PC-9 (cell line): Measurements from ENCODE around the gene SH3RF3. TPM values are rescaled to one million over a fixed set of nuclear protein-coding genes. Genes with fewer than 3 reads are reported as not detected.

Experiments used
- BruUV-seq: library from RNA; stranded (reverse); fragments of 400-500 nt; replicated peaks from 2 replicates; lab custom pipeline; 2021; lab: Mats Ljungman, UMichigan
- CTCF ChIA-PET: fragments of 300-600 bp; sonication (Branson Sonifier 250); formaldehyde crosslinking; loops from one replicate; lab custom pipeline; 2022; ENCODE audit warnings: antibody characterized with exemption; lab: Charles Lee
- POLR2A ChIA-PET: fragments of 300-600 bp; sonication (Branson Sonifier 250); formaldehyde crosslinking; loops from one replicate; lab custom pipeline; 2022; ENCODE audit warnings: antibody characterized with exemption; ENCODE audit not compliant: unreplicated experiment; lab: Charles Lee
- DNase-seq, 2 experiments: peaks; one replicate each; pipeline versions ENCODE4 v3.0.0 to v3.0.0-alpha.2; 2015 to 2022; ENCODE audit warnings: mixed read lengths in 1 of 2
- H2AFZ ChIP-seq: fragments of 200-600 bp; sonication (generic); 2 replicates; pipeline ENCODE4 v1.8.1; 2017; ENCODE audit warnings: antibody characterized with exemption
- H3F3A ChIP-seq: fragments of 200-600 bp; sonication (generic); 2 replicates; pipeline ENCODE4 v1.8.1; 2017; ENCODE audit warnings: antibody characterized with exemption, mild to moderate bottlenecking, low read depth; ENCODE audit not compliant: insufficient read depth
- H3K27ac ChIP-seq: fragments of 200-600 bp; sonication (generic); 2 replicates; pipeline ENCODE4 v1.6.1; 2016; ENCODE audit warnings: mixed run types
- H3K27me3 ChIP-seq: fragments of 200-600 bp; sonication (generic); 2 replicates; pipeline ENCODE4 v1.6.1; 2016; ENCODE audit warnings: low read depth, mixed run types; ENCODE audit not compliant: insufficient read depth
- H3K36me3 ChIP-seq: fragments of 200-600 bp; sonication (generic); 2 replicates; pipeline ENCODE4 v1.6.1; 2016; ENCODE audit warnings: low read depth, mixed run types
- H3K4me1 ChIP-seq: fragments of 200-600 bp; sonication (generic); replicated peaks from 2 replicates; pipeline ENCODE4 v1.6.1; 2016; ENCODE audit warnings: mixed run types; ENCODE audit not compliant: insufficient read depth
- H3K4me2 ChIP-seq: fragments of 200-600 bp; sonication (generic); 2 replicates; pipeline ENCODE4 v1.6.1; 2017; ENCODE audit warnings: mixed run types
- H3K4me3 ChIP-seq: fragments of 200-600 bp; sonication (generic); 2 replicates; pipeline ENCODE4 v1.6.1; 2016; ENCODE audit warnings: mixed run types
- H3K79me2 ChIP-seq: fragments of 200-600 bp; sonication (generic); 2 replicates; pipeline ENCODE4 v1.6.1; 2017; ENCODE audit warnings: low read depth, mixed run types
- H3K9me2 ChIP-seq: fragments of 200-600 bp; sonication (generic); 2 replicates; pipeline ENCODE4 v1.8.1; 2017; ENCODE audit warnings: mild to moderate bottlenecking; ENCODE audit not compliant: insufficient read depth
- H3K9me3 ChIP-seq: fragments of 200-600 bp; sonication (generic); 2 replicates; pipeline ENCODE4 v1.8.1; 2016; ENCODE audit warnings: low read depth; ENCODE audit not compliant: insufficient read depth
- H4K20me1 ChIP-seq: fragments of 200-600 bp; sonication (generic); 2 replicates; pipeline ENCODE4 v1.8.1; 2017; ENCODE audit not compliant: insufficient read depth
- EZH2 ChIP-seq: fragments of 200-600 bp; sonication (generic); IDR thresholded peaks from 2 replicates; pipeline ENCODE4 v1.8.0; 2017; ENCODE audit warnings: antibody characterized with exemption, low read depth
- intact Hi-C: fragments of 100-400 bp; cut with micrococcal nuclease; formaldehyde crosslinking; loops from one replicate; pipeline ENCODE4 v1.10.0; 2022; ENCODE audit not compliant: unreplicated experiment
- total RNA-seq: library from RNA; stranded (reverse); gene quantifications from 2 replicates; pipeline ENCODE4 v1.2.3, GENCODE V29; 2021
- TF ChIP-seq, protein P1 (sequence below): fragments of 200-600 bp; sonication (generic); conservative IDR thresholded peaks from 2 replicates; pipeline ENCODE4 v1.6.1; 2017; ENCODE audit warnings: mixed run types, antibody characterized with exemption, mild to moderate bottlenecking, moderate library complexity

Gene SH3RF3
- total RNA-seq, 1 experiment from 2014 or later: 6.1 TPM

DNA sequence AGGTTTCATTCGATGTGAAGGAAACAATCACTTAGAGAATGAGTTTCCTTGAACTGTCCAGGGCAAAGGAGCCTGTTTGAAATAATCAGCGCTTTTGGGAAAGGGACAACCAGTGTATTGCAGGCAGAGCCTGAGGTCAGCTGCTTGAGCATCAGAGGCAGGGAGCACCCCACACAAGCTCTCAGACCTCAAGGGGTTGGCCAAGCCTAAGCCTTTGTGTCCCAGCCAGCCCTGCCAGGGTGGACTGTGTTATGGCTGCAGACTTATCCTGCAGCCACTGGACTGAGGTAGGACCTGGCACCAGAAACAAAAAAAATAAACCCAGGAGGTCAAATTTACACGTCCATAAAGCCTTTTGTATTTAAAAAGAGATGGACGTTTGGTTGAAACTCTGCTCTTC, 256.5 kb downstream of the SH3RF3 start:
- ChIA-PET CTCF (no interaction called here), POLR2A (no interaction called here)
- intact Hi-C loops: no loop called here
- no peak overlapping the region for H2AFZ ChIP-seq
- no peaks in the 10 kb centered on the region for H3K27me3 ChIP-seq
- no TSS peak for BruUV-seq
- TF ChIP-seq, protein P1, sequence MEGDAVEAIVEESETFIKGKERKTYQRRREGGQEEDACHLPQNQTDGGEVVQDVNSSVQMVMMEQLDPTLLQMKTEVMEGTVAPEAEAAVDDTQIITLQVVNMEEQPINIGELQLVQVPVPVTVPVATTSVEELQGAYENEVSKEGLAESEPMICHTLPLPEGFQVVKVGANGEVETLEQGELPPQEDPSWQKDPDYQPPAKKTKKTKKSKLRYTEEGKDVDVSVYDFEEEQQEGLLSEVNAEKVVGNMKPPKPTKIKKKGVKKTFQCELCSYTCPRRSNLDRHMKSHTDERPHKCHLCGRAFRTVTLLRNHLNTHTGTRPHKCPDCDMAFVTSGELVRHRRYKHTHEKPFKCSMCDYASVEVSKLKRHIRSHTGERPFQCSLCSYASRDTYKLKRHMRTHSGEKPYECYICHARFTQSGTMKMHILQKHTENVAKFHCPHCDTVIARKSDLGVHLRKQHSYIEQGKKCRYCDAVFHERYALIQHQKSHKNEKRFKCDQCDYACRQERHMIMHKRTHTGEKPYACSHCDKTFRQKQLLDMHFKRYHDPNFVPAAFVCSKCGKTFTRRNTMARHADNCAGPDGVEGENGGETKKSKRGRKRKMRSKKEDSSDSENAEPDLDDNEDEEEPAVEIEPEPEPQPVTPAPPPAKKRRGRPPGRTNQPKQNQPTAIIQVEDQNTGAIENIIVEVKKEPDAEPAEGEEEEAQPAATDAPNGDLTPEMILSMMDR: no peak
- no peak for TF ChIP-seq EZH2
- no peaks in the 10 kb centered on the region for H3K79me2 ChIP-seq
- DNase-seq: no peak
- H3K36me3 ChIP-seq: no peaks in the 10 kb centered on the region
- H3K4me3 ChIP-seq: no peak overlapping the region
- H3K4me2 ChIP-seq: no peak overlapping the region
- 0 out of 2 replicates have a peak, but pooled peaks cover 10% of the 10 kb centered on the region for H4K20me1 ChIP-seq
- H3K9me2 ChIP-seq: no peaks in the 10 kb centered on the region
- H3K4me1 ChIP-seq: no peaks in the 10 kb centered on the region
- H3F3A ChIP-seq: no peaks in the 10 kb centered on the region
- H3K9me3 ChIP-seq: no peaks in the 10 kb centered on the region
- no peak overlapping the region for H3K27ac ChIP-seq

DNA sequence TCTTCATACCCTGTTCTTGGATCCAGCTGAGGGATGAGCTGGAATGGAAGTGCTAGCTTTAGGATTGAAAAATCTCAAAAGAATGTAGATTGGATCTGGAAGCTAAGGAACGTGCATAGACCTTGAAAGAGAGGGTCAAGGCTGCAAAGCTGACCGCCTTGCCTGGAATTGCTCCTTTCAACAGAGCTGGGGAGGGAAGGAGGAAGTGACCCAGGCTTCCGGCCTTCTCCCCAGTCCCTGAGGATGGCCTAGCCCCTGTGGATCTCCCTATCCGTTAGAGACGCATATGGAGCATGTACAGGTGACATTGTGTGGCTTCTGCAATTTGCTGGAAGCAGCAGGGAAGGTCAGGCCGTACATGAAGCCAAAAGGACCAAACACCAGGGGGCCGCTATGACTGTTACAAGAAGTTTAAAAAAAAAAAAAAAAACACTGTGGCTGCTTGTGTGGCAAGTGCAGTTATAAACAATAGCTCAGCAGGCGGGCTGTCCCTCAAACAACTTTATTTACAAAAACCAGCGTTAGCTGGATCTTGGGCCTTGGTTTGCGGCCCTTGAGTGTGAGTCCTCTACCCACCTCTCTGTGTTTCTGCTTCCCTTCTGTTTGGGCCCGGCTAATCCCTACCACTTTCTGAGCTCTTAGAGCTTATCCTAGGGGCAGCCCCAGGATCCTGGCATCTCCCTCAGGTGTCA, 257.1 kb downstream of the SH3RF3 start:
- DNase-seq: no peak
- Histone ChIP-seq H2AFZ (no peak overlapping the region), H3K4me3 (no peak overlapping the region), H3F3A (no peaks in the 10 kb centered on the region), H3K27ac (no peak overlapping the region), H3K27me3 (no peaks in the 10 kb centered on the region), H4K20me1 (0 out of 2 replicates have a peak, but pooled peaks cover 10% of the 10 kb centered on the region), H3K79me2 (no peaks in the 10 kb centered on the region), H3K4me2 (no peak overlapping the region), H3K9me3 (no peaks in the 10 kb centered on the region), H3K4me1 (no peaks in the 10 kb centered on the region), H3K9me2 (no peaks in the 10 kb centered on the region), H3K36me3 (no peaks in the 10 kb centered on the region)
- intact Hi-C loops: no loop called here
- no TSS peak for BruUV-seq
- ChIA-PET POLR2A (no interaction called here), CTCF (no interaction called here)
- TF ChIP-seq, protein P1: no peak
- no peak for TF ChIP-seq EZH2

DNA sequence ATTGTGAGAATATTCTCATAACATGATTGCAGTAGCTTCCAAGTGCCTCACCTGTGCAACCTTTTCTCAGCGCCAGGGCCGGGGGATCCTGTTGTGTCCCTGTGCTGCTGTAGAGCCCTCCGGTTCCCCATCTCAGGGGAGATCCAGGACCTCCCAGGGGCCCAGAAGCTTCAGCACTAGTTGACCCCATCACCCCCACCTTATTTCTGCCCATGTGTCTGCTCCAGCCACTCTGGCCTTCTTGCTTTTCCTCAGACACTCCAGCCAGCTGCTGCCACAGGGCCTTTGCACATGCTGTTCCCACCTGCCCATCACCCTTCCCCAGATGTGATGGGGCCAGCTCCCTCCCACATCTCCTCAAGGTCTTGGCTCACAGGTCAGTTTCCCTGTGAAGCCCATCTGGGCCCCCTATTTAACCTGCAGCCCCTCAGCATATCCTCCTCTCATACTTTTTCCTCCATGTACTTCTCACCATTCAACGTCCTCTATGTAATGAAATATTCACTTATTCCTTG, 258.3 kb downstream of the SH3RF3 start:
- Histone ChIP-seq H3K27ac (no peak overlapping the region), H3K9me3 (no peaks in the 10 kb centered on the region), H3K36me3 (no peaks in the 10 kb centered on the region), H3F3A (no peaks in the 10 kb centered on the region), H2AFZ (no peak overlapping the region), H3K4me2 (no peak overlapping the region), H3K4me3 (no peak overlapping the region), H4K20me1 (0 out of 2 replicates have a peak, but pooled peaks cover 10% of the 10 kb centered on the region), H3K9me2 (no peaks in the 10 kb centered on the region), H3K27me3 (no peaks in the 10 kb centered on the region), H3K4me1 (no peaks in the 10 kb centered on the region), H3K79me2 (no peaks in the 10 kb centered on the region)
- POLR2A ChIA-PET: no interaction called here
- no TSS peak for BruUV-seq
- TF ChIP-seq, protein P1: no peak
- TF ChIP-seq EZH2: no peak
- no peak for DNase-seq
- intact Hi-C loops: no loop called here
- CTCF ChIA-PET: no interaction called here
